HG03354 (cell line): ENCODE results near the gene HIRA.

Experiments used
- ATAC-seq: cut with Tn5 transposase; IDR thresholded peaks from one replicate; pipeline ENCODE4 v1.9.1; 2021; ENCODE audit warnings: mild to moderate bottlenecking; ENCODE audit not compliant: unreplicated experiment, poor library complexity, severe bottlenecking

HIRA gene

GRCh38 chr22:19463491-19464469 is 32.2 kb upstream of the HIRA start:
- no peak for ATAC-seq

DNA sequence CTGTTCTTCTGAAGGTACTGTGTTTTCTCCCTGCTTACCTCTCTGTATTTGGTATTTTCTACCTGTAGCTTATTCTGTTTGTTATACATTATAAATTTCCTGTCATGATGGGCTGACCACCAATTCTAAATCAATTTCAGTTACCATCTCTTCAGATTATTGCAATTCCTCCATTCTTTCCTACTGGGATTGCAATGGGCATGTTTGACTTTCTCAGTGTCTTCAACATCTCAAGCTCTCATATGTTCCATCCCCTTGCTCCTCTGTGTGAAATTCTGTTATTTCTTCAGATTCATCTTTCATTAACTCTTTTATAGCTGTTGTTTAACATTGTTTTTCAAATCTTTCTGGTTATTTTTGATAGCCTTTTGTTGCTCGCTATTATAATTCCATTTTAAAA is 31.5 kb upstream of the HIRA start:
- no peak for ATAC-seq

DNA sequence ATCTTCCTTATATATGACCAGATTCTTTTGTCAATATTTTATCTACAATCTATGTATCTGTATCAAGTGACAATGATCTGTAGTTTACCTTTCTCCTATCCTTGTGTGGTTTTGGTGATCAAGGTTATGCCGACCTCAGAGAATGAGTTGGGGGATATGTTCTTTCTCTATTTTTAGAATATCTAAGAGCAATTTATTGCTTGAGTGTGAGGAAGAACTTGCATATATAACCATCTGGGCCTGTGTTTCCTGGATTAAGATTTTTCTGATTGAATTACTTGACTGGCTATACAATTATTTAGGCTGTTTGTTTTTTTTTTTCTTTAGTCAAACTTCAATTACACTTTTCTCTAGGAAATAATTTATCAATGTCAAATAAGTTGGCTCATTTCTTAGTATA is 30.0 kb upstream of the HIRA start:
- ATAC-seq, result no peak

- ATAC-seq, result no peak
Measured at GRCh38 chr22:19460036-19460435, 28.5 kb upstream of the HIRA start.

DNA sequence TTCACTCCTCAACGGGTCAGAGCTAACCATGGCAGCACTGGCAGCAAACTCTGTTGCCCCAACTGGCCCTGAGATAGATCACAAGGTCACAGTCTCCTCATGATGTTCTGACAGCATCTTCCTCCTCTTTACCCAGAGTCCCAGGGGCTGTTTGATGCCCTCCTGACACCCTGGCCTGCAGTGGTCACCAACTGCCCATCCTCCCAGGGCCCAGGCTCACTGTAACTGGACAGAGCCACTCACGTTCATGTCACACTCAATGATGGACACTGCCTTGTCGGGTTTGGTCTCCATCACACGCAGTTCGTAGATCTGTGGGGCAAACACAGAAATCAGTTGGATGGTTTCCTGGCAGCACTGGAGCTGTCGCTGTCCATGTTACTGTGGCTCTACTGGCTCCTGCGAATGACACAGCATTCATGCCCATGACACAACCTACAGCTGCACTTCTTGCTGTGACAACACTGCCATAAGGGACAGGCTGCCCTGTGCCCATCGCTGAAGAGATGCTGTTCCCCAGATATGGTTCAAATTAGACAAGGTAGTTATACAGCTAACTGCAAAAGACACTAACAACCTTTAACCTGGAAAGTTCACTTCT is 26.4 kb upstream of the HIRA start:
- ATAC-seq, result no peak

GRCh38 chr22:19456541-19456940 is 25.0 kb upstream of the HIRA start:
- ATAC-seq, result no peak

GRCh38 chr22:19455585-19456370 is 24.2 kb upstream of the HIRA start:
- no peak for ATAC-seq

DNA sequence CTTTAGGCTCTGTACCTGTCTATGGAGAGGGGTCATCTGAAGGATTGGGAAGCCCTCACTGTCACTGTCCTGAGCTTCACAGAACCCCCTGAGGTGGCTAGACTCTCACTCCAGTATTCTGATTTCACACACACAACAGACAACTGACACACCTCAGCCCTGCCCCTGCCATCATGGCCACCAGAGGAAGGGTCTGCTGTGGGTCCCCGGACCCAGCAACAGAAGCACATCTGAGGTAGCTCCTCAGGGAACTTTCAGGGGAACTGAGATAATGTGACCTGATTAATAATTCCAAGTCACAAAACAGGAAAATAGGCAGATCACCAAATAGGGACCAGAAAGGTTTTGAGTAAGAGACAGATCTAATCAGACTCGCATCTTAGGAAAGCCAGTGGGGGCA is 23.5 kb upstream of the HIRA start:
- ATAC-seq, result no peak

DNA sequence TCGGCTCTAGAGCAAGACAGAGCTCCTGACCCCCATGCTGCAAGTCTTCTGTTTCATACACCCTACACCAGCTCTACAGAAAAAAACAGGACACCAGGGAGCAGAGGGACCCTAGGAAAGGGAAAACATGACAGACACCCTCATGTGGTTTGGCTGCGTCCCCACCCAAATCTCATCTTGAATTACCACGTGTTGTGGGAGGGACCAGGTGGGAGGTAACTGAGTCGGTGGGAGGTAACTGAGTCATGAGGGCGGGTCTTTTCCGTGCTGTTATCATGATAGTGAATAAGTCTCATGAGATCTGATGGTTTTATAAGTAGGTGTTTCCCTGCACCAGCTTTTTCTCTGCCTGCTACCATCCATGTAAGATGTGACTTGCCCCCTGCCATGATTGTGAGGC is 22.6 kb upstream of the HIRA start:
- no peak for ATAC-seq

DNA sequence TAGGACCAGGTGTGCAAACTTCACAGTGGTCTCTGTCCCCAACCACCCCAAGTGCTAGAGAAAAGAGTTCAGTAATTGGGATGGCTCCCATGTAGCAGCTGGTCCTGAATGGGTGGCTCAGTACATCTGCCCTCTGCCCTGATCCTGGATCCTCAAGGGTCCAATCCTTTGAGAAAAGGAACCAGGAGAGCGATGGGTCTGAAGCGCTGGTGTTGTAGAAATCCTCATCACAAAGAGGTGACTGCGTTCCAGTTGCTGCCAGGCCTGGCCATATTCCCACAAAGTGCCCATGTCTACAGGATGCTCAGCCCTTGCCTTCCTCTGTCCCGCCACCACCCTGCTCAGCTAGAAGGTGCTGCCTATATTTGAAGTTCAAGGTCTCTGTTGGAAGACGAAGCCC is 22.2 kb upstream of the HIRA start:
- no peak for ATAC-seq

DNA sequence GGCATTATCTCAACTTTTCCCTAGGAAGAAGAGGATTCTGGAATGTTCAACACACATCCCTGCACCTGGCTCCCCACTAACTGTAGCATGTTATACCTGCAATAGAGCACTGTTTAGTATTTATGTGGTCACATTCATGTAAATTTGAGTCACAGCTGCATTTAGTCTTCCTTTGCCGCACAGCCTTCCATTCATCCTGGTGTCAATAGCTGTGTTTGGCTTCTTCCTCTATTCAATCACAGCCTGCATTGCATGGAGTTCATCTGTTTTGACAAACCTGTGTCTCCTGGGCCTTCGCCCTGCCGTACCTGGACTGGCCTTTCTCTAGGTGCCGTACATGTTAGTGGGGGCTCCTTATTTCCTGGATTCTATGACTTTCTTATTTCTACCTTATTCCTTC is 20.0 kb upstream of the HIRA start:
- no peak for ATAC-seq

GRCh38 chr22:19450363-19451175 is 19.0 kb upstream of the HIRA start:
- no peak for ATAC-seq

GRCh38 chr22:19449422-19449767 is 17.9 kb upstream of the HIRA start:
- no peak for ATAC-seq

- no peak for ATAC-seq
Measured at GRCh38 chr22:19448739-19449421, 17.3 kb upstream of the HIRA start.

- peak; percentile 60 for ATAC-seq
Measured at GRCh38 chr22:19448076-19448607, 16.6 kb upstream of the HIRA start.

- ATAC-seq, result peak; percentile 87
Measured at GRCh38 chr22:19447330-19448075, 16.0 kb upstream of the HIRA start, which contains the start of gene C22orf39. Gene C22orf39 (minus strand): TSS chr22:19447711. CDS start chr22:19447688, 23 bp downstream.

DNA sequence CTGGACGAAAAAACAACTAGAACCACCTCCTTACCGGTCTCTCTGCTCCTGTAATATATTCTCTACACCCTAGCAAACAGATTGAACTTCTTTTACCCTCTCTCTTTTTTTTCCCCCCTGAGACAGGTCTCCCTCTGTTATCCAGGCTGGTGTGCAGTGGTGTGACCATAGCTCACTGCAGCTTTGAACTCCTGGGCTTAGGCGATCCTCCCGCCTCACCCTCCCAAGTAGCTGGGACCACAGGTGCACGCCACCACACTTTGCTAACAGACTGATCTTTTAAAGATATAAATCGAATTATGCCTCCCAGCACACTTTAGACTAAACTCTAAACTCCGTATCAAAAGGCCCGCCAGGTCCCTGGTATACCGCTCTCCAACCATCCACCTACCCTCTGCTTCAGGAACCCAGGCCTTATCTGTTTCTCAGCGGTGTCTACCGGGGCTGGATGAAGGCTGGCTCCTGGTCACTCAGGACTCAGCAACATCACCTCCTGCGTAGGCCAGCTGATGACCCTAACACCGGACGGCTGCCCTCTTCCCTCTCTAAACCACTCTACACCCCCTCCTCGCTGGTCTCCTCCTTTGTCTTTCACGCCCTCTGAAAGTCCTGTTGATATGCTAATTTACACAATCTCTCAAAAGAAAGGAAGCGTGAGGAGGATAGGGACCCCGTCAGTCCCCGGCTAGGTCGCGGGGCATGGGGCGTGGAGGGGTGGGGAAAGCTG is 15.2 kb upstream of the HIRA start:
- ATAC-seq, result no peak
